ENCODE results near the gene KCNIP4.

The KCNIP4 gene

GRCh38 chr4:21090094-21090666, 858.4 kb downstream of the KCNIP4 start:
- CTCF ChIA-PET: no interaction called here
- DNase-seq (ENCODE audit: extremely low spot score): no peak
- no peak for TF ChIP-seq HDGF (IDR thresholded peaks at IDR 0.05; ENCODE audit: borderline replicate concordance)
- no peak for TF ChIP-seq SUZ12 (IDR thresholded peaks at IDR 0.05)
- TF ChIP-seq ELF4 (IDR thresholded peaks at IDR 0.05): no peak
- no peak for TF ChIP-seq CTBP1 (IDR thresholded peaks at IDR 0.05; ENCODE audit: borderline replicate concordance)
- no peak for TF ChIP-seq FOXM1 (IDR thresholded peaks at IDR 0.05; ENCODE audit: borderline replicate concordance)
- no peak for TF ChIP-seq ZNF384 (IDR thresholded peaks at IDR 0.05)
- no peak for TF ChIP-seq LEF1 (IDR thresholded peaks at IDR 0.05; ENCODE audit: borderline replicate concordance)
- no peak for TF ChIP-seq L3MBTL2 (conservative IDR thresholded peaks at IDR 0.05)
- TF ChIP-seq FOXK2 (IDR thresholded peaks at IDR 0.05): no peak
- POLR2A ChIA-PET: no interaction called here

GRCh38 chr4:21083413-21083812, 865.2 kb downstream of the KCNIP4 start:
- POLR2A ChIA-PET: no interaction called here
- TF ChIP-seq ARNT (IDR thresholded peaks at IDR 0.05): no peak
- no peak for TF ChIP-seq BHLHE40 (IDR thresholded peaks at IDR 0.05; ENCODE audit: borderline replicate concordance)
- TF ChIP-seq LEF1 (IDR thresholded peaks at IDR 0.05; ENCODE audit: borderline replicate concordance): no peak
- TF ChIP-seq HDGF (IDR thresholded peaks at IDR 0.05; ENCODE audit: borderline replicate concordance): no peak
- no peak for TF ChIP-seq PKNOX1 (IDR thresholded peaks at IDR 0.05)
- TF ChIP-seq FOXA1 (IDR thresholded peaks at IDR 0.05): no peak
- no peak for TF ChIP-seq ZNF384 (IDR thresholded peaks at IDR 0.05)
- no peak for TF ChIP-seq NFRKB (IDR thresholded peaks at IDR 0.05)
- CTCF ChIA-PET: no interaction called here
- no peak for DNase-seq (ENCODE audit: extremely low spot score)

GRCh38 chr4:21077967-21078366, 870.6 kb downstream of the KCNIP4 start:
- ChIA-PET POLR2A (no interaction called here), CTCF (no interaction called here)
- DNase-seq (ENCODE audit: extremely low spot score): no peak
- TF ChIP-seq BHLHE40 (IDR thresholded peaks at IDR 0.05; ENCODE audit: borderline replicate concordance) (no peak), FOXM1 (IDR thresholded peaks at IDR 0.05; ENCODE audit: borderline replicate concordance) (no peak), ARNT (IDR thresholded peaks at IDR 0.05) (no peak), LEF1 (IDR thresholded peaks at IDR 0.05; ENCODE audit: borderline replicate concordance) (no peak), HDGF (IDR thresholded peaks at IDR 0.05; ENCODE audit: borderline replicate concordance) (no peak), PKNOX1 (IDR thresholded peaks at IDR 0.05) (no peak), FOXA1 (IDR thresholded peaks at IDR 0.05) (no peak), CTBP1 (IDR thresholded peaks at IDR 0.05; ENCODE audit: borderline replicate concordance) (no peak), L3MBTL2 (conservative IDR thresholded peaks at IDR 0.05) (no peak)

GRCh38 chr4:21067351-21067750, 881.2 kb downstream of the KCNIP4 start:
- no peak for DNase-seq (ENCODE audit: extremely low spot score)
- ChIA-PET POLR2A (no interaction called here), CTCF (no interaction called here)
- no peak for TF ChIP-seq PKNOX1 (IDR thresholded peaks at IDR 0.05)
- no peak for TF ChIP-seq LEF1 (IDR thresholded peaks at IDR 0.05; ENCODE audit: borderline replicate concordance)
- TF ChIP-seq CTBP1 (IDR thresholded peaks at IDR 0.05; ENCODE audit: borderline replicate concordance): no peak
- TF ChIP-seq SP1 (IDR thresholded peaks at IDR 0.05): no peak
- no peak for TF ChIP-seq FOXA1 (IDR thresholded peaks at IDR 0.05)
- no peak for TF ChIP-seq ELF4 (IDR thresholded peaks at IDR 0.05)
- TF ChIP-seq BHLHE40 (IDR thresholded peaks at IDR 0.05; ENCODE audit: borderline replicate concordance): no peak
- TF ChIP-seq SUZ12 (IDR thresholded peaks at IDR 0.05): no peak
- TF ChIP-seq L3MBTL2 (conservative IDR thresholded peaks at IDR 0.05): no peak
- TF ChIP-seq HDGF (IDR thresholded peaks at IDR 0.05; ENCODE audit: borderline replicate concordance): no peak
- TF ChIP-seq ARNT (IDR thresholded peaks at IDR 0.05): no peak
- no peak for TF ChIP-seq NFRKB (IDR thresholded peaks at IDR 0.05)
- no peak for TF ChIP-seq ZNF384 (IDR thresholded peaks at IDR 0.05)
- TF ChIP-seq TARDBP (IDR thresholded peaks at IDR 0.05): no peak
- TF ChIP-seq FOXM1 (IDR thresholded peaks at IDR 0.05; ENCODE audit: borderline replicate concordance): no peak
- TF ChIP-seq FOXK2 (IDR thresholded peaks at IDR 0.05): no peak

- ChIA-PET CTCF (no interaction called here), POLR2A (no interaction called here)
- DNase-seq (ENCODE audit: extremely low spot score): no peak
- no peak for TF ChIP-seq BHLHE40 (IDR thresholded peaks at IDR 0.05; ENCODE audit: borderline replicate concordance)
- TF ChIP-seq NFRKB (IDR thresholded peaks at IDR 0.05): no peak
- TF ChIP-seq SP1 (IDR thresholded peaks at IDR 0.05): no peak
- TF ChIP-seq HDGF (IDR thresholded peaks at IDR 0.05; ENCODE audit: borderline replicate concordance): no peak
- no peak for TF ChIP-seq SUZ12 (IDR thresholded peaks at IDR 0.05)
- no peak for TF ChIP-seq ZNF384 (IDR thresholded peaks at IDR 0.05)
- TF ChIP-seq CTBP1 (IDR thresholded peaks at IDR 0.05; ENCODE audit: borderline replicate concordance): no peak
- no peak for TF ChIP-seq FOXK2 (IDR thresholded peaks at IDR 0.05)
Measured at GRCh38 chr4:21061902-21062301, 886.7 kb downstream of the KCNIP4 start.

GRCh38 chr4:21046141-21046540, 902.4 kb downstream of the KCNIP4 start:
- CTCF ChIA-PET: no interaction called here
- POLR2A ChIA-PET: no interaction called here
- no peak for TF ChIP-seq FOXA1 (IDR thresholded peaks at IDR 0.05)
- TF ChIP-seq SUZ12 (IDR thresholded peaks at IDR 0.05): no peak
- TF ChIP-seq ELF4 (IDR thresholded peaks at IDR 0.05): no peak
- TF ChIP-seq HDGF (IDR thresholded peaks at IDR 0.05; ENCODE audit: borderline replicate concordance): no peak
- TF ChIP-seq LEF1 (IDR thresholded peaks at IDR 0.05; ENCODE audit: borderline replicate concordance): no peak
- no peak for TF ChIP-seq ARNT (IDR thresholded peaks at IDR 0.05)
- DNase-seq (ENCODE audit: extremely low spot score): no peak

GRCh38 chr4:21045119-21045518, 903.5 kb downstream of the KCNIP4 start:
- ChIA-PET POLR2A (no interaction called here), CTCF (no interaction called here)
- TF ChIP-seq ARNT (IDR thresholded peaks at IDR 0.05) (no peak), FOXK2 (IDR thresholded peaks at IDR 0.05) (no peak), NFRKB (IDR thresholded peaks at IDR 0.05) (no peak), ZNF384 (IDR thresholded peaks at IDR 0.05) (no peak), TARDBP (IDR thresholded peaks at IDR 0.05) (no peak), HDGF (IDR thresholded peaks at IDR 0.05; ENCODE audit: borderline replicate concordance) (no peak), ELF4 (IDR thresholded peaks at IDR 0.05) (no peak), SP1 (IDR thresholded peaks at IDR 0.05) (no peak), FOXM1 (IDR thresholded peaks at IDR 0.05; ENCODE audit: borderline replicate concordance) (no peak), LEF1 (IDR thresholded peaks at IDR 0.05; ENCODE audit: borderline replicate concordance) (no peak)
- DNase-seq (ENCODE audit: extremely low spot score): no peak

Measured in HEK293T (cell line).